ENCODE measurements around the gene ELFN1.
"Not testable (repeated sequence)": the region's sequence is repeated elsewhere in the genome, so short reads cannot be mapped to it uniquely, and the experiment has no call there.

ELFN1 gene

DNA sequence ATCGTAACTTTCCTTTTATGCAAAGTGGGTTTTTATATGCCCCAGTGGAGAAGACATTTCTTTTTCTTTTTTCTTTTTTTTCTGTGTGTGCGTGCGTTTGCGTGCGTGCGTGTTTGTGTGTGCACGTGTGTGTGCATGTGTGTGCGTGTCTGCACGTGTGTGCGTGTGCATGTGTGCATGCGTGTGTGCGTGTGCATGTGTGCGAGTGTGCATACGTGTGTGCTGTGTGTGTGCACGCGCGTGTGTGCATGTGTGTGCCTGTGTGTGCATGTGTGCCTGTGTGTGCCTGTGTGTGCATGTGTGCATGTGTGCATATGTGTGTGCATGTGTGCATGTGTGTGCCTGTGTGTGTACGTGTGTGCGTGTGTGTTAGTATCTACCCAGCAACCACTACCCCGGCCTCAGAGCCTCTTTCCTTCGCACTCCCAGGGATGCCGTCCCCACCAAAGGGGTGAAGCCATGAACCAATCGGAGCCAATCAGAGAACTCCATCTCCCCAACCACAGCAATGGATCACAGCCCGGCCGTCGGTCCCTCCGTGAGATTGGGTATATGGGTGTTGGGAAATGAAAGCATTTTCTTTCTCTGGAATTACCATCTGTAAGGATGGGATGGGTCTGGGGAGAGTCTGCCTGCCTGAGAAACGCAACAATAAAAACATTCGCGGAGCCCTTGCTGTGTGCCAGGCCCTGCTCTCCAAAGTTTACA lies 92.3 kb downstream of the ELFN1 start:
- no peak for DNase-seq

DNA sequence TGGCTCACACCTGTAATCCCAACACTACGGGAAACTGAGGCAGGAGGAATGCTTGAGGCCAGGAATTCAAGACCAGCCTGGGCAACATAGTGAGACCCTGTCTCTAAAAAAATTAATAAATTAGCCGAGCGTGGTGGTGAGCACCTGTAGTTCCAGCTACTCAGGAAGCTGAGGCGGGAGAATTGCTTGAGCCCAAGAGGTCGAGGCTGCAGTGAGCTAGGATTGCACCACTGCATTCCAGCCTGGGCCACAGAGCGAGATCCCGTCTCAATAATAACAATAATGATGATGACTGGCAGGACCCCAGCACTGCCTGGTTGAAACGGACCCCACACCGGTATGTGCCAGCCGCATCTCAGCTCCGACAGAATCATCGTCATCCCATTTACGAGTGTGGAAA lies 93.0 kb downstream of the ELFN1 start:
- no peak for DNase-seq

DNA sequence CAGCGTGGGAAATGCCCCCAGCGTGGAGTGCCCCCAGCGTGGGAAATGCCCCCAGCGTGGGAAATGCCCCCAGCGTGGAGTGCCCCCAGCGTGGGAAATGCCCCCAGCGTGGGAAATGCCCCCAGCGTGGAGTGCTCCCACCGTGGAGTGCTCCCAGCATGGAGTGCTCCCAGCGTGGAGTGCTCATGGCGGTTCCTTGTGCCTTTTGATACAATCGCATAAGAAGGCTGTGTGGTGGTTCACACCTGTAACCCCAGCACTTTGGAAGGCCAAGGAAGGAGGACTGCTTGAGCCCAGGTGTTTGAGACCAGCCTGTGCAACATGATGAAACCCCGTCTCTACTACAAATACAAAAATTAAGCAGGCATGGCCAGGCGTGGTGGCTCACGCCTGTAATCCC lies 93.8 kb downstream of the ELFN1 start:
- DNase-seq = not testable (repeated sequence)

DNA sequence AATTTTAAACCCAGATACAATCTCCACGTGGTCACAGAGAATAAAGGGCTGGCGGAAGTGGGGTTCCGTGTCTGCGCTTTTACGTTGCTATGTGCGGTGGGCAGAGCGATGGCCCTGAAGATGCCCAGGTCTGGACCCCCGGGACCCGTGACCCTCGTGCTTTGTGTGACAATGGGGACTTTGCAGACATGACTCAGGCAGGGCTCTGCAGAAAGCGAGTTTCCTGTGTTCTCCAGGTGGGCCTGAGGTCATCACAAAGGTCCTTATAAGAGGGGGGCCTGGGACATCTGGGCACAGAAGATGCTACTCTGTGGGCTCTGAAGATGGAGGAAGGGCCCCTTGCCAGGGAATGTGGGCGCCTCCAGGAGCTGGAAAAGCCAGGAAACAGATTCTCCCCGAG lies 95.3 kb downstream of the ELFN1 start:
- DNase-seq = no peak

DNA sequence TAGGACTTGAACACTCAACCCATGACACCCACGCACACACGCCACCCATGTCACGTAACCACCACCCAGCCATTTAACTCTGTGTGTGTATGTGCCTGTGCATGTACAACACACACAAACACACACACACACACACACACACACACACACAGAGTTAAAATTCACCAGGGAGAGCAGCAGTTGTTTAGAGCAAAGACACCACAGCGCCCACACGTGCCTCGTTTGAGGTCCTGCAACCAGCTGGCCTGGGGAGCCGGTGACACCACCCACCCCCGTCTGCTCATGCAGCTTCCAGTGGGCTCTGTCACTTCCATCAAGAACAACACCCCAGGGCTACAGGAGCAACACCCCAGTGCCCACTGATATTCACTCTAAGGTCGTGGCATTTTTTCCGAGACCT lies 97.4 kb downstream of the ELFN1 start:
- DNase-seq = peak; percentile 39 to 63

DNA sequence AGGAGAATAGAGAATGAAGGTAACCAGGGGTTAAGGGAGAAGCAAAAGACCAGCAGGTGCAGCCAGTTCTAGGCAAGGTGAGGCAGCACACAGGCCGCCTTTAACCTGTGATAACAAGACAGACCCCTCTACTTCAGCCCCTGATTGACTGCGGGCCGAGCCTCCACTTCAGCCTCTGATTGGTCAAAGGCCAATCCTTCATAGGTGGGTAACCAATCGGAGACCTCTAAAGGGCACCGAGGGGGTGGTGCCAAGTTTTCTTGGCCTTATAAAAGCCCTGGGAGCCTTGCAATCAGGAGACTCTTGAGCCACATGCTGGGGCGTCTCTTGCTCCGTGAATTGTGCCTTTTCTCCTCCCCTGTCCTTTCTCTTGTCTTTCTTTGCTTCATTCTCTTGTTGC lies 98.8 kb downstream of the ELFN1 start:
- no peak for DNase-seq

DNA sequence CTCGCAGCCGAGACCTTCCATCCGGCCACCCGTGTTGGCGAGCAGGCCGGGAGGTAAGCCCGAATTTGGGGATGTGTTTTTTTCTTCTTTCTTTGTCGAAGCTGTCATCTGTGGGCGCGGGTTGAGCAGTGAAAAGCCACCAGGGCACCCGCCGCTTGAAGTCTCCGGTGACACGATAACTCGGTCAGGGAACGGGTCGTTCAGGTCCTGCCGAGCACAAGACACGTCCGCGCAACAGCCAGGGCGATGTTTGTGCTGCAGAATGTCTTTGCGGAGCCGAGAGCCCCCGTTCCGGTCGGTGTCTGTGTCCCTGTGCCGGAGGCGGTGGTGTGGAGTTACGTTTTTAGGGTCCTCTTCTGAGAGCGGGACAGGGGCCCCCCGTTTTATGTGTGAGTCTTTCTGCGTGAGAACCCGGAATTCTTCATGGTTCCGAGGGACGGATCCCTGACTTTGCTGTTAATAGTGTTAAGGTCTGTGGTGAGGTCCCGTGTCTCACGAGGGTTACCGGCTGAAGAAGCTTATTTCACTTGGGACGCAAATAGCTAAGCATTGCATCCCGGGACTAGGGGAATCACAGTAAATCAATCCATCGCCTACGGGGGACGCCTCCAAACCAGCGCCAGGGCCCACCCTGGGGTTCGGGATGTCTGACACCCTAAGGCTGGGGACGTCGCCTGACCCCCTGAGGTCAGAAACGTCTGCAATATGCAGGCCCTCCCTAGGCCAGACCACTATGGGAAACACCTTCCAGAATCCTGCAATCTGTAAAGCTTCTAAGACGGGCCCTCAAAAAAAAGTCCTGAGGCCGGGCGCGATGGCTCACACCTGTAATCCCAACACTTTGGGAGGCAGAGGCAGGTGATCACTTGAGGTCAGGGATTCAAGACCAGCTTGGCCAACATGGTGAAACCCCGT lies 99.5 kb downstream of the ELFN1 start:
- no peak for DNase-seq

DNA sequence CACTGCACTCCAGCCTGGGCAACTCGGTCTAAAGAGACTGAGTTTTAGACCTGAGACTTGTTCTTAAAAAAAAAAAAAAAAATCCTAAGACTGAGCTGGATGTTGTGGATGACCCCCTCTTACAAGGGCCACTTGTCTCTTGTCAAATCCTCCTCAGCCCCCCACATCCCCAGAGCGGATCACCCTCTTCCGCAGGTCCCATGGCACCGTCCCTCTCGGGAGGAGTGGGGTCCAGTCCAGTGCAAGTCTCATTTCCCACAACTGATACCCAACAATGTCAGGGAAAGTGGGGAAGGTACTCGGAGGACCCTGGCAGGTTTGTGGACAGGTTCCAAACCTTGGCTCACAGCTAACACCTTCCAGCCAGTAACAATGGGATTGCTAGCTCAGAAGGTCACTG lies 100.3 kb downstream of the ELFN1 start:
- DNase-seq = no peak

DNA sequence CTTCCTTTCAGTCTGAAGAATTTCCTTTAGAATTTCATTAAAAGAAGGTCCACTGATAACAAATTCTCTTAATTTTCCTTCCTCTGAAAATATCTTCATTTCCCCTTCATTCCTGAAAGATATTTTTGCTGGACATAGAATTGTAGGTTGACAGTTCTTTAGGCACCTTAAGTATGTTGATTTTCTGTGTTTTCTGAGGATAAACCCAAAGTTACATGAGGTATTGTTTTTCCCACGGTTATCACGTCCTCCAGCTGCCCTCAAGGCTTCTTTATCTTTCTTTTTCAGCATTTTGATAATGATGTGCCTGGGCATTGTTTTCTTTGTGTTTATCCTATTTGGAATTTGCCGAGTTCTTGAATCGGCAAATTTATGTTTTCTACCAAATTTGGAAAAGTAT lies 105.3 kb downstream of the ELFN1 start:
- DNase-seq = no peak

DNA sequence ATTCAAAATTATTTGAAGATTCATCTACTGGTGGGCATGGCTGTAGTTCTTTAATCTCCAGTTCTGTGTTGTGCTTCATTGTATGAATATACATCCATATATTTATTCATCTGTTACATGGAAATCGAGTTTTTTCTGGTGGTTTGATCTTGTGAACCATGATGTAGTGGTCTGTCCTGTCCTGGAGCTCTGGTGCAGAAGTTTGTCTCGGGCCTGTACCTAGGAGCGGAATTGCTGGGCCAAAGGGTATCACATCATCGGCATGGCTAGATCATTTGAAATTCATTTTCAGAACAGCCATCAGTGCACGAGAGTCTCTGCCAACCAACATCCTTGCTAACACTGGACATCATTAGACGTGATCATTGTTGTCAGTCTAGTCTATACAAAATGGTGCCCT lies 107.0 kb downstream of the ELFN1 start:
- DNase-seq = no peak

DNA sequence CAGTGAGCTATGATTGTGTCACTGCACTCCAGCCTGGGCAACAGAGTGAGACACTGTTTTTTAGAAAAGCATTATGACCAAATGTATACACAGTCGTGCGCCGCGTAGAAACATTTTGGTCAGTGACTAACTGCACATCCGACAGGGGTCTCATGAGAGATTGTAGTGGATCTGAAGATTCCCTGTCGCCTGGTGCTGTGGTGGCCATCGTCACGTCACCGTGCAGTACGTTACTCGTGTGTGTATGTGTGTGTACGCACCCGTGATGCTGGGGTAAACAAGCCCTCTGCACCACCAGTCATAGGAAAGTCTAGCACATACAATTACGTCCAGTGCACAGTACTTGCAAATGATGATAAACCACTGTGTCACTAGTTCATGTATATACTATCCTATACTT lies 109.4 kb downstream of the ELFN1 start:
- no peak for DNase-seq

DNA sequence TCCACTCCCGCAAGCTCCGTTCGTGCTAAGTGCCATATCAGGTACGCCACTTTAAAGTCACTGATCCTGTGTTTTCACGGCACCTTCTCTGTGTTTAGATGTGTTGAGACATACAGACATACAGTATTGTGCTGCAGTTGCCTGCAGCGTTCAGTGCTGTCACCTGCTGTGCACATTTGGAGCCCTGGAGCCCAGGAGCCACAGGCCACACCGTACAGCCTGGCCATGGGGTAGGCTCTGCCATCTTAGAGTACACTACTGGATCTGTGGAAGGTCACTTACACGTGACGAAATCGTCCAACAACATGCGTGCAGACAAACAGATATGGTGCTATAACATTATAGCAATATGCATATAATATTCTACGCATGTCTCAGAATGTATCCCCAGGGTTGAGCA lies 111.3 kb downstream of the ELFN1 start:
- DNase-seq = no peak

DNA sequence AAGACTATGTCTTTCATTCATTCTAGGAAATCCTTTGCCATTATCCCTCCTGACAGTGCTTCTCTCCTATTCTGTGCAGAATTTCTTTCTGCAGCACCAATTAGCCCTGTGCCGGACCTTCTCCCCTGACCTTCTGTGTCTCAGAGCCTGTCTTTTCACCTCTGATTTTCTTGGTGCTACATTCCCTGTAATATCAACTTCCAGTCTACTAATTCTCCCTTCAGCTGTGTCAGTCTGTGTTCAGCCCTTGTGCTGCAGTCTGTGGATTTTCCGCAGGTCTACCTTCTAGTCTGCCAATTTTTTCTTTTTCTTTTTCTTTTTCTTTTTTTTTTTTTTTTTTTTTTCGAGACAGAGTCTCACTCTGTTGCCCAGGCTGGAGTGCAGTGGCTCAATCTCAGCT lies 115.8 kb downstream of the ELFN1 start:
- DNase-seq = no peak

DNA sequence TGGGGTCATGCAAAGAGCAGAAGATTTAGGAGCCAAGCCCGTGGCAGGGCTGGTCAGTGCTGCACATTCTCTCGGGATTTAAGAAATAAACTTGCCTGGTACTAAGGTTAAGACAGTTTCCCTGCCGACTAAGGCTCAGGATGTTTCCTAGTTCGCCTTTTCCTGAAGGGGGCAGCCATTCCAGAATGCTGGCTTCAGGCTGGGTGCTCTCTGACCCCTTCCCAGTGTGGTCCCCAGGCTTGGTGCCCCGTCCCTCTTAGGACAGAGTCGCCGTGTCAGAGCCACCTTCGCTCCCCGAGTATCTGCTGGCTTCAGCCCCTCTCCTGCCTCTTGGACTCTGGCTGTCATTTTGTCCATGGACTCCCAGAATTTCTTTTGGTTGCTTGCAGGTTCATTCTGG lies 117.2 kb downstream of the ELFN1 start:
- no peak for DNase-seq

DNA sequence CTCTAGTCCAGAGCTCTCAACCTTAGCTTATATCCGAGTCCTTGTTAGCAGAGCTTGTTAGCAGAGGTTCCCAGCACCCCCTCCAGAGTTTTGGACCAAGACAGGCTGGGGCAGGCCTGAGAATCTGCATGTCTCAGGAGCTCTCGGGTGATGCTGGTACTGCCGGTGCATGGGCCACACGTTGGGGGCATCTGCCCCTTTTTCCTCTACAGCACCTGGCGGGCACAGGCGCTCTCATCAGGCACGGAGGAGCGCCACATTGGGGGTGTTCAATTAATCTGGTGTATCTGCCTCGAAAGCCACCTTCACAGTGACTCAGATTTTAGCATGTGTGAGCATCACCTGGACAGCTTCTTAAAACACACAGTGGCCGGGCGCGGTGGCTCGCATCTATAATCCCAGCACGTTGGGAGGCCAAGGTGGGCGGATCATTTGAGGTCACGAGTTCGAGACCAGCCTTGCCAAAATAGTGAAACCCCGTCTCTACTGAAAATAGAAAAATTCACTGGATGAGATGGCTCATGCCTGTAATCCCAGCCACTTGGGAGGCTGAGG lies 117.7 kb downstream of the ELFN1 start:
- DNase-seq = no peak

DNA sequence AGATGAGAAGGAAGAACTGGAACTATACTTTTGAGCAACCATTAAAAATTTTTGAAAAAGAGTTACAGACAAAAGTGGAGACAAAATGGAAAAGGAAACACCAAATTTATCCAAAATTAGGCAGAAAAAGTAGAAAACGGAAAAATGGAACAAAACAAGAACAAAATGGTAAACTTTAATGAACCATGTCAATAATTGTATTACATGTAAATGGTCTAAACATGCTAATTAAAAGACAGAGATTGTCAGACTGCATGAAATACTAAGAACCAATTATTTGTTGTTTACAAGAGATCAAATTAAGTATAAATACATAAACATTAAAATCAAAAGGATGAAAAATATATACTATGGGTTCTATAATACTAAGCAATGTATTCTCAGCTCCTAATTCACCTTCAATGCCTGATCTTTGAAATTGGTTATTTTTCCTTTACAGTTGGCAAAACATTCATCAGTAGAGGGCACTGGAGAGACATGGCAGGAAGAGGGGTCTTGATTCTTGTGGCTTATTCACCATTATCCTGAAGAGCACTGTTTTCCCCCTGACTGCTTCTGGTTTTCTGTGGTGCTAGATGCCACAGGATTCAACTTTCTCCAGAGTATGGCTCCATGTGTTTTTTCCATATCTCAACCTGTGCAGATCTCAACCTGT lies 124.9 kb downstream of the ELFN1 start:
- DNase-seq = peak in 1 of 2 experiments; percentile 25

Measured in NCI-H524 (cell line).